Thyroid gland (tissue), 4 donors: ENCODE measurements around the gene PUSL1. TPM values are rescaled to one million over a fixed set of nuclear protein-coding genes. Genes with fewer than 3 reads are reported as not detected.

Experiments used
- DNase-seq, 2 donors: peaks; one replicate each; pipeline ENCODE4 v3.0.0-alpha.2; 2019
- H3K27ac ChIP-seq, 3 donors: fragments of 200-600 bp; sonication (generic); 1 replicate in 2 of 3; 2 replicates in 1 of 3; pipeline ENCODE4 v1.5.1; 2016 to 2019; ENCODE audit warnings: mild to moderate bottlenecking in 1 of 3, moderate library complexity in 1 of 3
- H3K27me3 ChIP-seq: fragments of 200-600 bp; sonication (generic); one replicate; pipeline ENCODE4 v1.5.1; 2019
- H3K36me3 ChIP-seq, 2 donors: fragments of 200-600 bp; sonication (generic); one replicate each; pipeline ENCODE4 v1.5.1; 2016 to 2019
- H3K4me1 ChIP-seq, 2 donors: fragments of 200-600 bp; sonication (generic); one replicate each; pipeline ENCODE4 v1.5.1; 2017 to 2019
- H3K4me3 ChIP-seq, 3 donors: fragments of 200-600 bp; sonication (generic); replicated peaks in 1 of 3; 1 replicate in 2 of 3; 2 replicates in 1 of 3; pipeline ENCODE4 v1.5.1; 2016; ENCODE audit warnings: mild to moderate bottlenecking in 1 of 3
- H3K9me3 ChIP-seq: fragments of 200-600 bp; sonication (generic); one replicate; pipeline ENCODE4 v1.5.1; 2017
- CTCF ChIP-seq, 6 experiments: fragments of 200-600 bp in 3 of 6; fragments of 450-650 bp in 3 of 6; sonication (generic) in 3 of 6; IDR thresholded peaks; one replicate each; pipeline ENCODE4 v1.5.1; 2016 to 2019; ENCODE audit warnings: antibody characterized with exemption in 6 of 6, mild to moderate bottlenecking in 2 of 6, inconsistent platforms in 1 of 6, moderate library complexity in 1 of 6
- POLR2A ChIP-seq, 2 donors: fragments of 450-650 bp; IDR thresholded peaks; one replicate each; pipeline ENCODE4 v1.6.1; 2017; ENCODE audit warnings: antibody characterized with exemption in 2 of 2, mild to moderate bottlenecking in 2 of 2, moderate library complexity in 1 of 2
- WGBS, 2 donors: methylation state at CpG; one replicate each; pipeline ENCODE4 v1.1.5; 2017; 5-methylcytosine and 5-hydroxymethylcytosine counted together
- intact Hi-C: fragments of 100-400 bp; cut with DNase I; formaldehyde crosslinking; loops from one replicate; pipeline ENCODE4 v1.15.1; 2023
- total RNA-seq, 4 donors: library from RNA; depleted of rRNA; stranded (reverse); fragments of >200 nt; gene quantifications; one replicate each; pipeline ENCODE4 v1.2.3, GENCODE V29; 2016

Gene PUSL1
- total RNA-seq, 4 donors from 2014 or later, result 24.0 to 41.4 (median 28.0) TPM

GRCh38 chr1:1332031-1332755 is 23.8 kb downstream of the PUSL1 start:
- Histone ChIP-seq H3K4me3 (no peak overlapping the region), H3K9me3 (no peaks in the 10 kb centered on the region), H3K27ac (no peak overlapping the region), H3K4me1 (peaks cover 0 to 8% of the 10 kb centered on the region in 2 donors), H3K36me3 (peaks cover 6 to 16% of the 10 kb centered on the region in 2 donors), H3K27me3 (no peaks in the 10 kb centered on the region)
- DNase-seq, result no peak
- 89 to 90% methylated on average over 9 to 16 of the region's 57 CpGs for WGBS, 2 donors
- intact Hi-C loops, result no loop called here
- TF ChIP-seq POLR2A (IDR thresholded peaks at IDR 0.05) (no peak), CTCF (IDR thresholded peaks at IDR 0.05) (no peak)

- no peak for TF ChIP-seq CTCF (IDR thresholded peaks at IDR 0.05)
- TF ChIP-seq POLR2A (IDR thresholded peaks at IDR 0.05), result no peak
- peaks cover 0 to 8% of the 10 kb centered on the region in 2 donors for H3K4me1 ChIP-seq
- H3K4me3 ChIP-seq, result no peak overlapping the region
- H3K27me3 ChIP-seq, result no peaks in the 10 kb centered on the region
- no peak for DNase-seq
- H3K9me3 ChIP-seq, result no peaks in the 10 kb centered on the region
- 78 to 88% methylated on average over 1 to 24 of the region's 48 CpGs for WGBS, 2 donors
- H3K27ac ChIP-seq, result no peak overlapping the region
- H3K36me3 ChIP-seq, result peaks cover 5 to 15% of the 10 kb centered on the region in 2 donors
- intact Hi-C loops, result no loop called here
Observed at GRCh38 chr1:1332774-1333480, 24.5 kb downstream of the PUSL1 start.

GRCh38 chr1:1333551-1334241 is 25.3 kb downstream of the PUSL1 start:
- peaks cover 10 to 19% of the 10 kb centered on the region in 2 donors for H3K36me3 ChIP-seq
- intact Hi-C loops, result no loop called here
- DNase-seq, result no peak
- H3K9me3 ChIP-seq, result no peaks in the 10 kb centered on the region
- TF ChIP-seq POLR2A (IDR thresholded peaks at IDR 0.05) (no peak), CTCF (IDR thresholded peaks at IDR 0.05) (no peak)
- no peak overlapping the region for H3K27ac ChIP-seq
- H3K4me1 ChIP-seq, result peaks cover 0 to 8% of the 10 kb centered on the region in 2 donors
- 93 to 96% methylated on average over 14 of the region's 36 CpGs for WGBS, 2 donors
- no peak overlapping the region for H3K4me3 ChIP-seq
- H3K27me3 ChIP-seq, result no peaks in the 10 kb centered on the region

GRCh38 chr1:1334835-1335234 is 26.4 kb downstream of the PUSL1 start:
- TF ChIP-seq CTCF (IDR thresholded peaks at IDR 0.05) (no peak), POLR2A (IDR thresholded peaks at IDR 0.05) (no peak)
- H3K27me3 ChIP-seq, result no peaks in the 10 kb centered on the region
- no peak for DNase-seq
- no peaks in the 10 kb centered on the region for H3K9me3 ChIP-seq
- H3K36me3 ChIP-seq, result peaks cover 10 to 30% of the 10 kb centered on the region in 2 donors
- no peak overlapping the region for H3K4me3 ChIP-seq
- peaks cover 0 to 8% of the 10 kb centered on the region in 2 donors for H3K4me1 ChIP-seq
- WGBS, 2 donors, result 73 to 81% methylated on average over 7 to 8 of the region's 11 CpGs
- H3K27ac ChIP-seq, result no peak overlapping the region
- intact Hi-C loops, result no loop called here
